Loucy (cell line): ENCODE measurements around the gene TTLL5.

ENCODE experiments used
- CTCF ChIP-seq: fragments of 200-600 bp; sonication (generic); conservative IDR thresholded peaks from 2 replicates; pipeline ENCODE4 v1.5.1; 2014; ENCODE audit warnings: mild to moderate bottlenecking, antibody characterized with exemption, low read length
- EZH2phosphoT487 ChIP-seq: fragments of 200-600 bp; IDR thresholded peaks from 2 replicates; pipeline ENCODE4 v1.6.1; 2018; ENCODE audit warnings: antibody characterized with exemption, mild to moderate bottlenecking, moderate library complexity, borderline replicate concordance

GRCh38 chr14:75835156-75835725, 174.2 kb downstream of the TTLL5 start:
- TF ChIP-seq CTCF: no peak
- no peak for TF ChIP-seq EZH2phosphoT487
